Skeletal muscle satellite cell (primary cell): ENCODE results near the gene ACTR5.

Source experiments
- H3K27me3 ChIP-seq: 2 replicates; pipeline ENCODE4 v1.7.0; 2013; ENCODE audit warnings: low read length; ENCODE audit not compliant: control insufficient read depth, insufficient read depth
- H3K36me3 ChIP-seq: 2 replicates; pipeline ENCODE4 v1.7.0; 2013; ENCODE audit warnings: mild to moderate bottlenecking, control low read depth, low read length; ENCODE audit not compliant: insufficient read depth
- H3K4me1 ChIP-seq: 2 replicates; pipeline ENCODE4 v1.7.0; 2013; ENCODE audit warnings: low read length; ENCODE audit not compliant: control insufficient read depth, insufficient read depth
- H3K4me2 ChIP-seq: 2 replicates; pipeline ENCODE4 v1.7.0; 2013; ENCODE audit warnings: mild to moderate bottlenecking, low read length
- H3K4me3 ChIP-seq: 2 replicates; pipeline ENCODE4 v1.7.0; 2013; ENCODE audit warnings: low read length
- H3K9ac ChIP-seq: 2 replicates; pipeline ENCODE4 v1.7.0; 2013; ENCODE audit warnings: mild to moderate bottlenecking, low read depth, low read length, moderate library complexity
- H3K9me3 ChIP-seq: replicated peaks from 2 replicates; pipeline ENCODE4 v1.7.0; 2013; ENCODE audit warnings: mild to moderate bottlenecking, control low read depth, low read length

ACTR5 gene

GRCh38 chr20:38770970-38771369 lies 22.7 kb downstream of the ACTR5 start:
- Histone ChIP-seq H3K27me3 (no peaks in the 10 kb centered on the region), H3K4me1 (no peaks in the 10 kb centered on the region), H3K36me3 (peaks cover 40% of the 10 kb centered on the region), H3K4me2 (no peak overlapping the region), H3K9ac (no peak overlapping the region), H3K9me3 (no peaks in the 10 kb centered on the region), H3K4me3 (no peak overlapping the region)

- Histone ChIP-seq H3K4me2 (no peak overlapping the region), H3K4me3 (no peak overlapping the region), H3K9me3 (no peaks in the 10 kb centered on the region), H3K9ac (no peak overlapping the region), H3K27me3 (no peaks in the 10 kb centered on the region), H3K36me3 (peaks cover 34% of the 10 kb centered on the region), H3K4me1 (no peaks in the 10 kb centered on the region)
Observed at GRCh38 chr20:38771621-38772020, 23.4 kb downstream of the ACTR5 start.

- Histone ChIP-seq H3K27me3 (no peaks in the 10 kb centered on the region), H3K4me2 (no peak overlapping the region), H3K9me3 (no peaks in the 10 kb centered on the region), H3K9ac (no peak overlapping the region), H3K4me1 (no peaks in the 10 kb centered on the region), H3K4me3 (no peak overlapping the region), H3K36me3 (peaks cover 26% of the 10 kb centered on the region)
Observed at GRCh38 chr20:38774167-38774566, 25.9 kb downstream of the ACTR5 start.

GRCh38 chr20:38776363-38776762 lies 28.1 kb downstream of the ACTR5 start:
- peaks cover 20% of the 10 kb centered on the region for H3K36me3 ChIP-seq
- no peak overlapping the region for H3K4me2 ChIP-seq
- H3K4me1 ChIP-seq, result no peaks in the 10 kb centered on the region
- no peaks in the 10 kb centered on the region for H3K27me3 ChIP-seq
- H3K9ac ChIP-seq, result no peak overlapping the region
- no peaks in the 10 kb centered on the region for H3K9me3 ChIP-seq
- H3K4me3 ChIP-seq, result no peak overlapping the region

GRCh38 chr20:38779247-38780097 lies 31.2 kb downstream of the ACTR5 start:
- Histone ChIP-seq H3K4me1 (no peaks in the 10 kb centered on the region), H3K36me3 (no peaks in the 10 kb centered on the region), H3K9me3 (no peaks in the 10 kb centered on the region), H3K4me2 (no peak overlapping the region), H3K27me3 (no peaks in the 10 kb centered on the region), H3K4me3 (no peak overlapping the region), H3K9ac (no peak overlapping the region)

- H3K27me3 ChIP-seq, result no peaks in the 10 kb centered on the region
- H3K4me2 ChIP-seq, result no peak overlapping the region
- H3K9ac ChIP-seq, result no peak overlapping the region
- H3K9me3 ChIP-seq, result no peaks in the 10 kb centered on the region
- no peaks in the 10 kb centered on the region for H3K4me1 ChIP-seq
- no peaks in the 10 kb centered on the region for H3K36me3 ChIP-seq
- no peak overlapping the region for H3K4me3 ChIP-seq
Observed at GRCh38 chr20:38782275-38782674, 34.0 kb downstream of the ACTR5 start.

- H3K4me3 ChIP-seq, result no peak overlapping the region
- no peak overlapping the region for H3K4me2 ChIP-seq
- no peaks in the 10 kb centered on the region for H3K9me3 ChIP-seq
- H3K9ac ChIP-seq, result no peak overlapping the region
- no peaks in the 10 kb centered on the region for H3K4me1 ChIP-seq
- no peaks in the 10 kb centered on the region for H3K27me3 ChIP-seq
- no peaks in the 10 kb centered on the region for H3K36me3 ChIP-seq
Observed at GRCh38 chr20:38787870-38788269, 39.6 kb downstream of the ACTR5 start.

- Histone ChIP-seq H3K27me3 (peaks cover under 1% of the 10 kb centered on the region), H3K9me3 (no peaks in the 10 kb centered on the region), H3K4me2 (no peak overlapping the region), H3K4me3 (no peak overlapping the region), H3K4me1 (no peaks in the 10 kb centered on the region), H3K9ac (no peak overlapping the region), H3K36me3 (no peaks in the 10 kb centered on the region)
Observed at GRCh38 chr20:38789503-38790199, 41.4 kb downstream of the ACTR5 start.

- Histone ChIP-seq H3K9me3 (no peaks in the 10 kb centered on the region), H3K36me3 (no peaks in the 10 kb centered on the region), H3K4me2 (no peak overlapping the region), H3K9ac (no peak overlapping the region), H3K4me3 (no peak overlapping the region), H3K27me3 (peaks cover 5% of the 10 kb centered on the region), H3K4me1 (no peaks in the 10 kb centered on the region)
Observed at GRCh38 chr20:38790200-38791053, 42.2 kb downstream of the ACTR5 start.

- no peaks in the 10 kb centered on the region for H3K36me3 ChIP-seq
- H3K4me2 ChIP-seq, result no peak overlapping the region
- no peaks in the 10 kb centered on the region for H3K4me1 ChIP-seq
- no peak overlapping the region for H3K4me3 ChIP-seq
- H3K27me3 ChIP-seq, result peaks cover 11% of the 10 kb centered on the region
- no peaks in the 10 kb centered on the region for H3K9me3 ChIP-seq
- no peak overlapping the region for H3K9ac ChIP-seq
Observed at GRCh38 chr20:38791291-38791690, 43.0 kb downstream of the ACTR5 start.

GRCh38 chr20:38791940-38792339 lies 43.7 kb downstream of the ACTR5 start:
- H3K36me3 ChIP-seq, result no peaks in the 10 kb centered on the region
- H3K27me3 ChIP-seq, result peaks cover 12% of the 10 kb centered on the region
- H3K4me3 ChIP-seq, result no peak overlapping the region

More at GRCh38 chr20:38791940-38792339, 43.7 kb downstream of the ACTR5 start:
- Histone ChIP-seq H3K4me2 (no peak overlapping the region), H3K4me1 (no peaks in the 10 kb centered on the region), H3K9me3 (no peaks in the 10 kb centered on the region), H3K9ac (no peak overlapping the region)
